H9 (cell line): ENCODE results near the gene ARSI. TPM values are rescaled to one million over a fixed set of nuclear protein-coding genes. Genes with fewer than 3 reads are reported as not detected.

Experiments used
- DNase-seq: peaks from one replicate; pipeline ENCODE4 v3.0.0-alpha.2; 2017
- H2AFZ ChIP-seq: one replicate; pipeline ENCODE4 v1.6.1; 2013; ENCODE audit warnings: mild to moderate bottlenecking, low read length, control low read depth, moderate library complexity
- H2AK5ac ChIP-seq: 2 replicates; pipeline ENCODE4 v1.6.1; 2013; ENCODE audit warnings: low read length, control low read depth, mixed read lengths; ENCODE audit not compliant: insufficient read length
- H2BK120ac ChIP-seq: one replicate; pipeline ENCODE4 v1.6.1; 2013; ENCODE audit warnings: low read depth, mild to moderate bottlenecking, low read length, control low read depth, inconsistent platforms; ENCODE audit not compliant: poor library complexity, severe bottlenecking
- H2BK12ac ChIP-seq: 2 replicates; pipeline ENCODE4 v1.6.1; 2013; ENCODE audit warnings: low read length, control low read depth, mixed read lengths, low read depth; ENCODE audit not compliant: insufficient read length
- H2BK15ac ChIP-seq: 2 replicates; pipeline ENCODE4 v1.6.1; 2013; ENCODE audit warnings: low read depth, low read length, control low read depth
- H2BK20ac ChIP-seq: one replicate; pipeline ENCODE4 v1.6.1; 2013; ENCODE audit warnings: low read depth, mild to moderate bottlenecking, low read length, control low read depth, inconsistent platforms; ENCODE audit not compliant: poor library complexity, severe bottlenecking
- H2BK5ac ChIP-seq: 2 replicates; pipeline ENCODE4 v1.6.1; 2013; ENCODE audit warnings: low read length, control low read depth, mixed read lengths; ENCODE audit not compliant: insufficient read length
- H3K14ac ChIP-seq: 2 replicates; pipeline ENCODE4 v1.6.1; 2013; ENCODE audit warnings: low read length, control low read depth; ENCODE audit not compliant: insufficient read depth
- H3K18ac ChIP-seq: 2 replicates; pipeline ENCODE4 v1.6.1; 2013; ENCODE audit warnings: low read depth, mild to moderate bottlenecking, mixed read lengths, low read length, control low read depth; ENCODE audit not compliant: insufficient read length
- H3K23ac ChIP-seq: 2 replicates; pipeline ENCODE4 v1.6.1; 2013; ENCODE audit warnings: low read length, control low read depth, mixed read lengths, low read depth; ENCODE audit not compliant: insufficient read length
- H3K23me2 ChIP-seq: 2 replicates; pipeline ENCODE4 v1.6.1; 2013; ENCODE audit warnings: low read depth, mild to moderate bottlenecking, mixed read lengths, low read length, control low read depth; ENCODE audit not compliant: insufficient read length, poor library complexity, severe bottlenecking
- H3K27ac ChIP-seq: 2 replicates; pipeline ENCODE4 v1.5.1; 2013; ENCODE audit warnings: low read length, control low read depth, mixed read lengths, low read depth; ENCODE audit not compliant: insufficient read length
- H3K27me3 ChIP-seq: 2 replicates; pipeline ENCODE4 v1.6.1; 2013; ENCODE audit warnings: low read length, control low read depth, inconsistent platforms; ENCODE audit not compliant: insufficient read depth
- H3K4ac ChIP-seq: 2 replicates; pipeline ENCODE4 v1.6.1; 2013; ENCODE audit warnings: low read depth, mild to moderate bottlenecking, control low read depth, inconsistent platforms, low read length, moderate library complexity
- H3K4me1 ChIP-seq: 2 replicates; pipeline ENCODE4 v1.6.1; 2013; ENCODE audit warnings: low read length, control low read depth, inconsistent platforms; ENCODE audit not compliant: insufficient read depth
- H3K4me2 ChIP-seq: 2 replicates; pipeline ENCODE4 v1.6.1; 2013; ENCODE audit warnings: low read length, control low read depth, mixed read lengths; ENCODE audit not compliant: insufficient read length, insufficient read depth
- H3K56ac ChIP-seq: 2 replicates; pipeline ENCODE4 v1.6.1; 2013; ENCODE audit warnings: low read depth, mild to moderate bottlenecking, mixed read lengths, low read length, control low read depth; ENCODE audit not compliant: insufficient read length
- H3K79me1 ChIP-seq: 2 replicates; pipeline ENCODE4 v1.6.1; 2013; ENCODE audit warnings: low read depth, mild to moderate bottlenecking, moderate library complexity, low read length, control low read depth, inconsistent platforms; ENCODE audit not compliant: insufficient read depth, poor library complexity, severe bottlenecking
- H3K79me2 ChIP-seq: 2 replicates; pipeline ENCODE4 v1.6.1; 2013; ENCODE audit warnings: low read length, control low read depth, inconsistent platforms; ENCODE audit not compliant: insufficient read depth
- H3K9ac ChIP-seq: 2 replicates; pipeline ENCODE4 v1.6.1; 2013; ENCODE audit warnings: low read length, control low read depth, mixed read lengths; ENCODE audit not compliant: insufficient read length; ENCODE audit errors: extremely low read depth
- H3K9me3 ChIP-seq: one replicate; pipeline ENCODE4 v1.6.1; 2013; ENCODE audit warnings: low read depth, low read length, inconsistent platforms; ENCODE audit not compliant: control insufficient read depth
- H3T11ph ChIP-seq: one replicate; pipeline ENCODE4 v1.6.1; 2013; ENCODE audit warnings: mild to moderate bottlenecking, low read length, control low read depth, inconsistent platforms
- H4K20me1 ChIP-seq: one replicate; pipeline ENCODE4 v1.6.1; 2013; ENCODE audit not compliant: control insufficient read depth, insufficient read length, insufficient read depth
- H4K5ac ChIP-seq: 2 replicates; pipeline ENCODE4 v1.6.1; 2013; ENCODE audit warnings: low read depth, mild to moderate bottlenecking, mixed read lengths, low read length, control low read depth; ENCODE audit not compliant: insufficient read length
- H4K8ac ChIP-seq: replicated peaks from 2 replicates; pipeline ENCODE4 v1.6.1; 2013; ENCODE audit warnings: low read length, control low read depth, mixed read lengths, low read depth; ENCODE audit not compliant: insufficient read length
- H4K91ac ChIP-seq: 2 replicates; pipeline ENCODE4 v1.6.1; 2013; ENCODE audit warnings: low read depth, mild to moderate bottlenecking, moderate library complexity, mixed read lengths, low read length, control low read depth; ENCODE audit not compliant: insufficient read length
- H3K27ac Mint-ChIP-seq, 3 experiments: 2 replicates in 2 of 3; 3 replicates in 1 of 3; pipeline ENCODE4 v1.8.0; 2020 to 2021; ENCODE audit warnings: mixed read lengths in 3 of 3, mild to moderate bottlenecking in 1 of 3, moderate library complexity in 1 of 3
- H3K27me3 Mint-ChIP-seq: 2 replicates; pipeline ENCODE4 v1.8.0; 2021; ENCODE audit warnings: low read depth, mild to moderate bottlenecking, moderate library complexity, mixed read lengths
- H3K36me3 Mint-ChIP-seq, 3 experiments: 2 replicates in 2 of 3; 3 replicates in 1 of 3; pipeline ENCODE4 v1.8.0; 2020 to 2021; ENCODE audit warnings: low read depth in 3 of 3, mixed read lengths in 3 of 3; ENCODE audit not compliant: insufficient read depth in 1 of 3
- H3K4me1 Mint-ChIP-seq, 2 experiments: 2 replicates each; pipeline ENCODE4 v1.8.0; 2020; ENCODE audit warnings: mixed read lengths in 2 of 2
- H3K4me3 Mint-ChIP-seq, 2 experiments: 2 replicates in 1 of 2; 3 replicates in 1 of 2; pipeline ENCODE4 v1.8.0; 2020 to 2021; ENCODE audit warnings: mild to moderate bottlenecking in 2 of 2, mixed read lengths in 2 of 2, moderate library complexity in 1 of 2
- H3K9me3 Mint-ChIP-seq, 2 experiments: 2 replicates in 1 of 2; 3 replicates in 1 of 2; pipeline ENCODE4 v1.8.0; 2020; ENCODE audit warnings: mild to moderate bottlenecking in 2 of 2, mixed read lengths in 2 of 2, moderate library complexity in 1 of 2
- CTCF ChIP-seq: fragments of 200-600 bp; sonication (generic); conservative IDR thresholded peaks from 3 replicates; pipeline ENCODE4 v1.8.0; 2021; ENCODE audit warnings: antibody characterized with exemption, mild to moderate bottlenecking
- WGBS: extraction: QIAGEN DNeasy Blood & Tissue Kit; methylation state at CpG from one replicate; pipeline ENCODE4 v1.1.7; 2013; ENCODE audit warnings: missing lambda C conversion rate, low lambda C conversion rate, mixed read lengths; ENCODE audit not compliant: insufficient read length; ENCODE audit errors: extremely low coverage; 5-methylcytosine and 5-hydroxymethylcytosine counted together
- total RNA-seq: library from RNA; stranded (reverse); gene quantifications from 2 replicates; pipeline ENCODE4 v1.2.1, GENCODE V29; 2021

The ARSI gene
- total RNA-seq, 1 experiment from 2014 or later, result 1.7 TPM

GRCh38 chr5:150297236-150297890, 5.3 kb downstream of the ARSI start:
- Histone ChIP-seq H2BK15ac (no peak overlapping the region), H3K9ac (no peak overlapping the region), H4K5ac (no peak overlapping the region), H3T11ph (no peak overlapping the region), H3K79me2 (no peaks in the 10 kb centered on the region), H3K79me1 (no peaks in the 10 kb centered on the region), H4K91ac (no peak overlapping the region), H2AK5ac (no peak overlapping the region), H3K4me1 (no peaks in the 10 kb centered on the region; the same call in 1 of the 2 replicates), H3K56ac (no peak overlapping the region), H4K20me1 (no peaks in the 10 kb centered on the region), H2BK5ac (no peak overlapping the region), H3K14ac (no peak overlapping the region), H2BK20ac (no peak overlapping the region), H3K27me3 (no peaks in the 10 kb centered on the region; the same call in 1 of the 2 replicates), H3K23me2 (peaks cover 5% of the 10 kb centered on the region), H3K23ac (no peak overlapping the region), H3K4ac (no peak overlapping the region), H2AFZ (no peak overlapping the region), H4K8ac (no peak overlapping the region), H2BK120ac (no peak overlapping the region), H3K18ac (no peak overlapping the region), H3K27ac (no peak overlapping the region), H3K4me2 (no peak overlapping the region), H2BK12ac (no peak overlapping the region), H3K9me3 (no peaks in the 10 kb centered on the region)
- Mint-ChIP-seq H3K27me3 (peaks cover 22% of the 10 kb centered on the region), H3K4me3 (no peak overlapping the region), H3K9me3 (no peaks in the 10 kb centered on the region), H3K4me1 (peaks cover 25 to 39% of the 10 kb centered on the region in 2 experiments), H3K36me3 (no peaks in the 10 kb centered on the region), H3K27ac (0 out of 7 replicates have a peak overlapping the region, but pooled peaks of 1 of the 3 experiments have one; percentile 36)
- TF ChIP-seq CTCF, result no peak
- no peak for DNase-seq
- no CpG with 5 or more reads among the region's 36 CpGs for WGBS
